SW 1271 (cell line): ENCODE results near the gene ATP8B4.
A peak's percentile ranks its signal among the peaks of the same experiment; 100 is the strongest.
"Not testable (repeated sequence)": the region's sequence is repeated elsewhere in the genome, so short reads cannot be mapped to it uniquely, and the experiment has no call there.

Experiments used
- DNase-seq, 2 experiments: peaks; one replicate each; lab custom pipeline; 2025; lab: John Stamatoyannopoulos, UW

Gene ATP8B4

GRCh38 chr15:50119063-50120040 is at the start of gene ATP8B4:
Gene ATP8B4, minus strand, starts transcription at chr15:50119233. Its CDS starts 12,267 bp downstream, at chr15:50106966.
- no peak for DNase-seq

GRCh38 chr15:50168379-50168778 is 49.3 kb upstream of the ATP8B4 start:
- no peak for DNase-seq

- no peak for DNase-seq
Observed at GRCh38 chr15:50167110-50167509, 48.1 kb upstream of the ATP8B4 start.

- DNase-seq: no peak
Observed at GRCh38 chr15:50166216-50166615, 47.2 kb upstream of the ATP8B4 start.

GRCh38 chr15:50164458-50164857 is 45.4 kb upstream of the ATP8B4 start:
- DNase-seq: no peak

- DNase-seq: no peak
Observed at GRCh38 chr15:50163719-50164410, 44.8 kb upstream of the ATP8B4 start.

- no peak for DNase-seq
Observed at GRCh38 chr15:50162969-50163718, 44.1 kb upstream of the ATP8B4 start.

- not testable (repeated sequence) for DNase-seq
Observed at GRCh38 chr15:50158236-50158635, 39.2 kb upstream of the ATP8B4 start.

- no peak for DNase-seq
Observed at GRCh38 chr15:50151476-50151875, 32.4 kb upstream of the ATP8B4 start.

- DNase-seq: no peak
Observed at GRCh38 chr15:50150851-50151250, 31.8 kb upstream of the ATP8B4 start.

GRCh38 chr15:50150349-50150748 is 31.3 kb upstream of the ATP8B4 start:
- no peak for DNase-seq

- no peak for DNase-seq
Observed at GRCh38 chr15:50149090-50149489, 30.1 kb upstream of the ATP8B4 start.

- peak; percentile 15 to 68 for DNase-seq
Observed at GRCh38 chr15:50148362-50148963, 29.4 kb upstream of the ATP8B4 start.

GRCh38 chr15:50146632-50147031 is 27.6 kb upstream of the ATP8B4 start:
- DNase-seq: no peak

GRCh38 chr15:50145451-50145872 is 26.4 kb upstream of the ATP8B4 start:
- DNase-seq: peak in 1 of 2 experiments; percentile 61

- DNase-seq: no peak
Observed at GRCh38 chr15:50144341-50145120, 25.5 kb upstream of the ATP8B4 start.

- no peak for DNase-seq
Observed at GRCh38 chr15:50143255-50143860, 24.3 kb upstream of the ATP8B4 start.

GRCh38 chr15:50141856-50142255 is 22.8 kb upstream of the ATP8B4 start:
- no peak for DNase-seq

GRCh38 chr15:50140983-50141382 is 21.9 kb upstream of the ATP8B4 start:
- no peak for DNase-seq

- no peak for DNase-seq
Observed at GRCh38 chr15:50140098-50140497, 21.1 kb upstream of the ATP8B4 start.

GRCh38 chr15:50138391-50138790 is 19.4 kb upstream of the ATP8B4 start:
- DNase-seq: peak in 1 of 2 experiments; percentile 10
